Endodermal cell (in vitro differentiated cells): ENCODE measurements around the gene LHX2. TPM values are rescaled to one million over a fixed set of nuclear protein-coding genes. Genes with fewer than 3 reads are reported as not detected.

Experiments used
- DNase-seq: peaks from one replicate; pipeline ENCODE4 v3.0.0-alpha.2; 2017
- H3K27ac ChIP-seq: 2 replicates; pipeline ENCODE4 v1.5.1; 2013; ENCODE audit warnings: mild to moderate bottlenecking, low read depth, low read length, moderate library complexity
- H3K27me3 ChIP-seq: 2 replicates; pipeline ENCODE4 v1.6.1; 2013; ENCODE audit warnings: mild to moderate bottlenecking, low read length, moderate library complexity; ENCODE audit not compliant: insufficient read depth, control insufficient read depth, poor library complexity, severe bottlenecking
- H3K36me3 ChIP-seq: 2 replicates; pipeline ENCODE4 v1.7.0; 2013; ENCODE audit warnings: mild to moderate bottlenecking, low read length, moderate library complexity; ENCODE audit not compliant: control insufficient read depth, insufficient read depth
- H3K4me1 ChIP-seq: one replicate; pipeline ENCODE4 v1.7.0; 2013; ENCODE audit warnings: low read length; ENCODE audit not compliant: control insufficient read depth, insufficient read depth
- H3K4me3 ChIP-seq: 2 replicates; pipeline ENCODE4 v1.5.1; 2013; ENCODE audit warnings: mild to moderate bottlenecking, low read length, moderate library complexity
- H3K9ac ChIP-seq: 2 replicates; pipeline ENCODE4 v1.6.1; 2013; ENCODE audit warnings: mild to moderate bottlenecking, low read length, moderate library complexity; ENCODE audit not compliant: poor library complexity, severe bottlenecking; ENCODE audit errors: extremely low read depth
- H3K9me3 ChIP-seq: 2 replicates; pipeline ENCODE4 v1.6.1; 2013; ENCODE audit warnings: mild to moderate bottlenecking, low read length, moderate library complexity; ENCODE audit not compliant: control insufficient read depth
- H3K27ac Mint-ChIP-seq: 2 replicates; pipeline ENCODE4 v1.8.0; 2020; ENCODE audit warnings: mixed read lengths
- H3K27me3 Mint-ChIP-seq: 2 replicates; pipeline ENCODE4 v1.8.0; 2021; ENCODE audit warnings: mild to moderate bottlenecking, mixed read lengths; ENCODE audit not compliant: insufficient read depth
- H3K36me3 Mint-ChIP-seq: 2 replicates; pipeline ENCODE4 v1.8.0; 2020; ENCODE audit warnings: low read depth, mixed read lengths
- H3K4me1 Mint-ChIP-seq: 2 replicates; pipeline ENCODE4 v1.8.0; 2020; ENCODE audit warnings: mixed read lengths
- H3K4me3 Mint-ChIP-seq: 2 replicates; pipeline ENCODE4 v1.8.0; 2020; ENCODE audit warnings: mild to moderate bottlenecking, moderate library complexity, mixed read lengths
- H3K9me3 Mint-ChIP-seq: 2 replicates; pipeline ENCODE4 v1.8.0; 2020; ENCODE audit warnings: mild to moderate bottlenecking, mixed read lengths
- WGBS, 2 experiments: methylation state at CpG; one replicate each; pipeline versions ENCODE4 v1.1.5 to v1.1.7; 2013; ENCODE audit warnings: missing lambda C conversion rate in 2 of 2, mixed read lengths in 1 of 2; ENCODE audit not compliant: insufficient coverage in 1 of 2, insufficient read length in 1 of 2; 5-methylcytosine and 5-hydroxymethylcytosine counted together
- total RNA-seq, 2 donors: library from RNA; stranded (reverse); fragmentation: NEBNext Ultra II Directional in 1 of 2; extraction: Animal tissue kit (Norgen Biotek cat#: 25700) in 1 of 2; gene quantifications; 2 replicates in 1 of 2; 3 replicates in 1 of 2; pipeline ENCODE4 v1.2.1, GENCODE V29; 2021
- TF ChIP-seq, protein P1 (sequence below): fragments of 200-600 bp; sonication (generic); conservative IDR thresholded peaks from 2 replicates; pipeline ENCODE4 v1.5.0; 2021; ENCODE audit warnings: antibody characterized with exemption, mild to moderate bottlenecking

Gene LHX2
- total RNA-seq, 2 donors from 2014 or later: 0.20 to 0.29 TPM

DNA sequence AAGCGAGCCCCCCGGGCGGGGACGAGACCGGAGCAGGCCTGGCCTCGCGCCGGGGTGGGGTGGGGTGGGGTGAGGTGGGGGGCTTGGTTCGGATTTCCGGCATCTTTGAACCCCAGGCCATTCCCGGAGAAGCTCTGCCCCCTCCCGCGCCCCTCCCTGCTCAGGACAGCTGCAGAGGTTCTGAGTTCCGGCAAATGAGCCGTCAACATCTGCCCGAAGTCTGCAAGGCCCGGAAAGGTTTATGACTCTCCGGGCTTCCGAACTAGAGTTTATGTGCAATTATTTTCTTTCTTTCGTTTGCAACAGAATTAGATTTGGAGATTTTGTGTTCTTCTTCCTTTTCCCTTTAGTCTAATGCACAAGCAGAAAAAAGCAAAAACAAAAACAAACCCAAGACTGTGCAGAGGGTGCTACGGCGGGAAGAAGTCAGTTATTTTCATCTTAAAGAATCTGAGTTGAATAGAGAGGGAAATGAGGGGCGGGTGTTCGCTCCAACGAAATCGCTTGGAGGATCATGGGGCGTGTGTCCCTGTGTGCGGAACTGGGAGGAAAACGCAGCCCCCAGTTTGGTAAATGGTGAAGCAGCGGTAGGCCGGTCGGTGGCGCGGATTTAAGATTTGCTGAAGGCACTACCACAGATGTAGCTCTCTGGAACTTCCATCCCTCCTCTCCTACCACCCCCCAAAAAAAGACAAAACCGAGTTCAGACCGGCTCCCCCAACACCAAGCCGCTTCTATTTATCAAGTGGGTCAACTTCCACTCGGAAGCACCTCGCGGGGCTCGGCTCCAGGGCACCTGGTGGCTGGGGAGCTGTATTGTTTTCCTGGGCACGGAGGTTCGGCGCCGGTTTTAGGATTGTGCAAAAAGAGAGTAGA lies 4.8 kb downstream of the LHX2 start:
- peaks cover 95% of the 10 kb centered on the region for H3K27me3 Mint-ChIP-seq
- Histone ChIP-seq H3K36me3 (no peaks in the 10 kb centered on the region), H3K9ac (no peak overlapping the region), H3K9me3 (no peaks in the 10 kb centered on the region), H3K4me3 (no peak overlapping the region), H3K27ac (no peak overlapping the region), H3K4me1 (no peaks in the 10 kb centered on the region), H3K27me3 (peaks cover 100% of the 10 kb centered on the region)
- H3K9me3 Mint-ChIP-seq: no peaks in the 10 kb centered on the region
- peak; percentile 71 for DNase-seq
- no peak overlapping the region for H3K27ac Mint-ChIP-seq
- H3K36me3 Mint-ChIP-seq: no peaks in the 10 kb centered on the region
- peaks cover 21% of the 10 kb centered on the region for H3K4me1 Mint-ChIP-seq
- TF ChIP-seq, protein P1, sequence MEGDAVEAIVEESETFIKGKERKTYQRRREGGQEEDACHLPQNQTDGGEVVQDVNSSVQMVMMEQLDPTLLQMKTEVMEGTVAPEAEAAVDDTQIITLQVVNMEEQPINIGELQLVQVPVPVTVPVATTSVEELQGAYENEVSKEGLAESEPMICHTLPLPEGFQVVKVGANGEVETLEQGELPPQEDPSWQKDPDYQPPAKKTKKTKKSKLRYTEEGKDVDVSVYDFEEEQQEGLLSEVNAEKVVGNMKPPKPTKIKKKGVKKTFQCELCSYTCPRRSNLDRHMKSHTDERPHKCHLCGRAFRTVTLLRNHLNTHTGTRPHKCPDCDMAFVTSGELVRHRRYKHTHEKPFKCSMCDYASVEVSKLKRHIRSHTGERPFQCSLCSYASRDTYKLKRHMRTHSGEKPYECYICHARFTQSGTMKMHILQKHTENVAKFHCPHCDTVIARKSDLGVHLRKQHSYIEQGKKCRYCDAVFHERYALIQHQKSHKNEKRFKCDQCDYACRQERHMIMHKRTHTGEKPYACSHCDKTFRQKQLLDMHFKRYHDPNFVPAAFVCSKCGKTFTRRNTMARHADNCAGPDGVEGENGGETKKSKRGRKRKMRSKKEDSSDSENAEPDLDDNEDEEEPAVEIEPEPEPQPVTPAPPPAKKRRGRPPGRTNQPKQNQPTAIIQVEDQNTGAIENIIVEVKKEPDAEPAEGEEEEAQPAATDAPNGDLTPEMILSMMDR: peak; percentile 53
- WGBS, 2 experiments: 3 to 7% methylated on average over 15 to 44 of the region's 45 CpGs
- H3K4me3 Mint-ChIP-seq: peak overlapping the region; percentile 46

DNA sequence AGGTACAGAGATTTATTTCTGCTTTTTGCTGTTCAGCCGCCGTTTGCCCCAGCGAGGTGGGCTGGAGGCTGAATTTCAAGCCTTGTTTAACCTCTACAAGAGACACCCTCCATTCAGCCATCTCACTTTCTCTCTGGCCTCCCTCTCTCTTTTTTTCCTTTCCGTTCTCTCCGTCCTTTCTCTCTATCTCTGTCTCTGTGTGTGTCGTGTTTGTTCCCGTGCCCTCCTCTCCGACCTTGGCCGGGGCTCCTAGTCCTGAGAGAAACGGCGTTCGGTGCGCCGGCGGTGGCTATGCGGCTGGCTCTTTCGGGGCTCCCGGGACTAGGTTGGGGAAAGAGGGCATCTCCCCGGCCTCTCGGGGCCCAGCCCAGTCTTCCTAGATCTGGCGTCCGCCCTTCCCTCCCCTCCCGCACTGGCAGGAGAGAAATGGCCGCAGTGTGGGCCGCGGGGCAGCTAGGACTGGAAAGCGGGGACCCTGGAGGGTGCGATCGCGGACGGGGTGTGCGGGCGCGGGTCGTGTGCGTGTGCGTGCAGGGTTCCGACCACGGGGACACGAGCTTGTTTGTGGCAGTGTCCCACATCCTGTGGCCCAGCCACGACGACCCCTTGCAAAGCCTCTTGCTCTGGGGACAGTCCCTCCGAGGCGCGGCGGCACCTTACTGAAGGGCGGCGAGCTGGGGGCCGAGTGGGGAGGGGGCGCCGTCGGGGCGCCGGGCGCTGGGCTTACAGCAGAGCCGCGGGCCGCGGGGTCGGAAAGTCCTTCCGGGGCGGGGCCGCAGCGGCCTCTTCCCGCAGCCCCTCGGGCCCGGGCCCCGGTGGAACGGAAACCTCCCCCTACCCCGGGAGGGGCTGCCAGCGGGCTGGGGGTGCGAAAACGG lies 5.7 kb downstream of the LHX2 start:
- H3K27me3 Mint-ChIP-seq: peaks cover 97% of the 10 kb centered on the region
- no peaks in the 10 kb centered on the region for H3K9me3 Mint-ChIP-seq
- H3K27ac Mint-ChIP-seq: no peak overlapping the region
- no peak overlapping the region for H3K9ac ChIP-seq
- no peaks in the 10 kb centered on the region for H3K4me1 ChIP-seq
- TF ChIP-seq, protein P1: peak; percentile 5
- peak overlapping the region; percentile 46 for H3K4me3 Mint-ChIP-seq
- H3K27me3 ChIP-seq: peaks cover 100% of the 10 kb centered on the region
- H3K4me1 Mint-ChIP-seq: peaks cover 21% of the 10 kb centered on the region
- peak; percentile 74 for DNase-seq
- peak overlapping the region; percentile 68 for H3K4me3 ChIP-seq
- H3K36me3 ChIP-seq: no peaks in the 10 kb centered on the region
- H3K27ac ChIP-seq: no peak overlapping the region
- no peaks in the 10 kb centered on the region for H3K36me3 Mint-ChIP-seq
- H3K9me3 ChIP-seq: no peaks in the 10 kb centered on the region
- WGBS, 2 experiments: 2 to 3% methylated on average over 18 to 73 of the region's 73 CpGs

DNA sequence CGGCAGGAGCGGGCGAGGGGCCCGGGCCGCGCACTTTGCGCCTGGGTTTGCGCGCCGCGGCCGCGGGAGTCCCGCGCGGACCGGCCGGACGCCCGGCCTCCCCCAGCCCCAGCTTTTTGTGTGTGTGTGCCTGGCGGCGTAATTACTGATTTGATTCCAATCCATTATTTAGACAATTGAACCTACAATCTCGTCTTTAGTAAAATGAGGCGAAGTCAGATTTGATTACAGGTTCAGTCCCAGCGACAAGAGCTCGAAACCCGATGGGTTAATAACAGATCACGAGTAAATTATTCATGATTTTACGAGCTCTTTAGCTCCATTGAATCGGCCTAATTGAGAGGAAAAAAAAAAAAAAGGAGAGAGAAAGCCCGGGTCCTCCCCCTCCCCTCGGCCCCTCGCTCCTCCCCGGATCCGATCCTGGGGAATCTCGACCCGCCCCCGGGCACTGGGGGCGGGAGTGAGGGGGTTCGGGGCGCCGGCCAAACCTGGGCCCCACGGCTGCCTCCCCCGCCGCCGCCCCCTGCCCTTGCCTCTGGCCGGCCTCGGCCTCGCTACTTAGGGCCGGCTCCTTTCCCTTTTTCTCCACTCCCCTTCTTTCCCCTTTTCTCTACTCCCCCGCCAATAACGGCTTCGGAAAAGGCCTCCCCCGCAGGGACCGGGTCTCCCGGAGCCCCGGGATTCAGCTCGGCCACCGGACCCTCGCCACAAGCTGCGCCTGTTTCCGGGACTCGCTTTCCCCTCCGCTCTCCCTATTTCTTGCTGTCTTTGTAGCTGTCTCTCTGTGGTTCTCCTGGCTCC lies 6.6 kb downstream of the LHX2 start:
- peaks cover 100% of the 10 kb centered on the region for H3K27me3 ChIP-seq
- no peaks in the 10 kb centered on the region for H3K9me3 Mint-ChIP-seq
- peak overlapping the region; percentile 50 for H3K4me3 Mint-ChIP-seq
- H3K4me3 ChIP-seq: peak overlapping the region; percentile 68
- H3K27ac Mint-ChIP-seq: no peak overlapping the region
- TF ChIP-seq, protein P1: no peak
- peak; percentile 77 for DNase-seq
- no peak overlapping the region for H3K27ac ChIP-seq
- 1% methylated on average over 19 to 62 of the region's 64 CpGs for WGBS, 2 experiments
- H3K27me3 Mint-ChIP-seq: peaks cover 97% of the 10 kb centered on the region
- no peaks in the 10 kb centered on the region for H3K36me3 ChIP-seq
- no peaks in the 10 kb centered on the region for H3K36me3 Mint-ChIP-seq
- no peak overlapping the region for H3K9ac ChIP-seq
- no peaks in the 10 kb centered on the region for H3K4me1 ChIP-seq
- H3K4me1 Mint-ChIP-seq: peaks cover 21% of the 10 kb centered on the region
- no peaks in the 10 kb centered on the region for H3K9me3 ChIP-seq
